Measurements from ENCODE around the gene ASGR2.

ASGR2 gene

DNA sequence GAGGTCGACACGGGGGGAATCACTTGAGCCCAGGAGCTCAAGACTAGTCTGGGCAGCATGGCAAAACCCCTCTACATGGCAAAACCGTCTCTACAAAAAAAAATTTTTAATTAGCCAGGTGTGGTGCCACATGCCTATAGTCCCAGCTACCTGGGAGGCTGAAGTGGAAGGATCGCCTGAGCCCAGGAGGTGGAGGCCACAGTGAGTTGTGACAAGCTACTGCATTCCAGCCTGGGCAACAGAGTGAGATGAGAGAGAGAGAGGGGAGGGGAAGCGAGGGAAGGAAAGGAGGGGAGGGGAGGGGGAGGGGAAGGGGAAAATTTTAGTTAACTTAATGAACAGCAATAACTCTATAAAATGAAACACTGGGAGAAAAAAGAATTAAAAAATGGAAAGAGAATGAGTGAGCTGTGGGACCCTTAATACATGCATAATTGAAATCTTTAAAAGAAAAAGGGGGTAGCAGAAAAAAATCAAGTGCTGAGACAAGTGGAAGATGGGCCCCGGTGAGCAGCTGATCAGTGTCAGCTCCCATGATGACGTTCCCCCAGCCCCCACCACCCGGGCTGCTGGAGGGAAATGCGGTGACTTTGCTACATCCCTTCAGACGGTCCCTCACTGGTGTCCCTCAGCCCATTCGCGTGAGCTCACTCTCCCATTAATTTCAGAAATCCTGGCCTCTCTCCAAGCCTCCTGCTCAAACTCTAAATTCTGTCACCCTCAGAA lies 2.7 kb downstream of the ASGR2 start:
- no peak for TF ChIP-seq CTCF (IDR thresholded peaks at IDR 0.05; ENCODE audit: extremely low read depth, missing control alignments)
- no peak for DNase-seq (ENCODE audit: low spot score)

DNA sequence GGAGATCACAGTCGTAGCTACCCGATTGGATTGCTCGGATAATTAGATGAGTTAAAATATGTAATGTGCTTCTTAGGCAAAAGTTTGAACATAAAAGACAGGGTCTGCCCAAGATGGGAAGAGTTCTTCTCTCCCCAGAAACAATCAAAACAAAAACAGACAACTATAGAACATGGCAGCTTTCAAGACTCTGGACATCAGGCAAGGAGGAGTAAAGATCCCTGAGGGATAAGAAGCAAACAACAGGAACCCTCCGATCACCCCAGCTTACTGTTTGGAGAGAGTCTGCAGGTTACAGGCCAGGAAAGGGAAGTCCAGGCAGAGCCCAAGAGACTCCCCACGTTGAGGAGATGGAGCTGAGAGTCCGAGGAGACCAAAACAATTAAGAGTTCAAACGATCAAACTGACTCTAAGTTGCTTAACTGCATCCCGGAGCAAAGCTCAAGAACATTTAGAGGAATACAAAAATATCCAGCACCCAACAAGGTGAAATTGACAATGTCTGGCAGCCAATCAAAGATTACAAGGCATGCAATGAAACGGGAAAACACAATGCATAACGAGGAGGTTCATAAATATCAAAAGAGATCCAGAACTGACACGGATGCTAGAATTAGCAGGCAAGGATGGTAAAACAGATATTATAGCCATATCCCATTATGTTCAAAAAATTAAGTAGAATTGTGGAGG lies 3.9 kb downstream of the ASGR2 start:
- DNase-seq (ENCODE audit: low spot score), result no peak
- no peak for TF ChIP-seq CTCF (IDR thresholded peaks at IDR 0.05; ENCODE audit: extremely low read depth, missing control alignments)

- DNase-seq (ENCODE audit: low spot score), result no peak
- TF ChIP-seq CTCF (IDR thresholded peaks at IDR 0.05; ENCODE audit: extremely low read depth, missing control alignments), result no peak
These were observed 4.9 kb downstream of the ASGR2 start for GRCh38 chr17:7109461-7110322.

DNA sequence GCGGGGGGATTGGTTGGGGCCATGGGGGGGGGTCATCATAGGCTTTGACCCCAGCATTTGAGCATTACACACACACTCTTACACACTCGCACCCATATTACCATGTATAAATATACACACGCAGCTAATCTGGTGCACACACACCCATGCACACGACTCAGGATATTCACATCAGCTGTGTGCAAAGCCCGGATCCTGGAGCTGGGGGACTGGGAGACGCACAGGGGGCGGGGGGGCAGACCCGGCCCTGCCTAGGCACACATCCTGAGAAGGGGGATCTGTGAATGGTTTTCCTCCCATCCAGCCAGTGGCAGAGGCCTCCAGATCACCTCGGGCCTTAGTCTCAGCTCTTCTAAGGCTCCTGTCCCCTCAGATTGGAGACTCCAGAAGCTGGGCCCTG lies 5.6 kb downstream of the ASGR2 start:
- no peak for TF ChIP-seq CTCF (IDR thresholded peaks at IDR 0.05; ENCODE audit: extremely low read depth, missing control alignments)
- no peak for DNase-seq (ENCODE audit: low spot score)

DNA sequence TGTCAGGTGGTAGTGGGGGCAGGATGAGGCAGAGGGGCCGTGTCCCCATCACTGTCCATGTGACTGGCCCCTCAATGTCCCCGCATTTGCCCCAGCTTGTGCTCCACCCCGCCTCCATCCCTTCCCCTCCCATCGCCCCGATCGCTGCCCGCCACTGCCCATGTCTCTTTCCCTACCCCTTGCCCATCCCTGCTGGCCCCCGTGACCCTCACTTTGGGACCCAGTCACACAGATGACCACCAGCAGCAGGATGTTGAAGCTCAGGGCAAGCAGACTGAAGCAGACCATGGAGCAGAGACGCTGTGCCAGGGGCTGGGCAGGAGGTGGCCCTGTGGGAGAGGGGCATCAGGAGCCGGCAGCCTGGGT lies 6.1 kb downstream of the ASGR2 start:
- TF ChIP-seq CTCF (IDR thresholded peaks at IDR 0.05; ENCODE audit: extremely low read depth, missing control alignments), result no peak
- no peak for DNase-seq (ENCODE audit: low spot score)

DNA sequence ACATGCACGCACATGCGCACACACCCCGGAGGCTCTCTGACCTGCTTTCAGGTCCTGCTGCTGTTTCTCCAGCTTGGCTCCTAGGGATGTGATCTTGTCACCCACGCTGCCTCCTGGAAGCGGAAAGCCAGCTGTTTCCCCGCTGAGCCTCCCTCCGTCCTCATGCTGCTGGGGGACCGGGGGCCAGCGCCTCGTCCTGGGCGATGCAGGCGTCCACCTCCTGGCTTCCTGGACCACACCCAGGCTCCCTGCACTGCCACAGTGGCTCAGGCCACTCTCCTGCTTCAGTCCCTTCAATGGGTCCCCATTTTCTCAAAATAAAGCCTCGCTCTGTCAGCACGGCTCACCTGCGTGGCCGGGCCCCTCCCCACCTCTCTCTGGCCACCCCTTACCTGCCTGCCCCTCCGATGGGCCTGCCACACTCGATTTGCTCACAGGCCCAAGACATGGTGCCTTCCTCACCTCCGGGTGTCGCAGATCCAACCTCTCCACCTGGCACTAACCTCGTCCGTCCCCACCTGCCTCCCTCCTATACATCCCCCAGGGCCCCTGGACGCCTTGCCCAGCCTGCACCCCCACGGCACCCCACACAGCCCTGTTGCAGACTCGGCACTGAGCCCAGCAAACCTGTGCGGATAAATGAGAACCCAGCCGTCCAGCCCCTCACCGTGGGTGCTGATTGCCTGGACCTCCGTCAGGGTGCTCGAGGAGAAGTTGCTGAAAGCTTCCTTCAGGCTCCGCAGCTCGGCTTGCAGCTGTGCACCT lies 6.6 kb downstream of the ASGR2 start:
- DNase-seq (ENCODE audit: low spot score), result no peak
- TF ChIP-seq CTCF (IDR thresholded peaks at IDR 0.05; ENCODE audit: extremely low read depth, missing control alignments), result no peak
